Hepatocyte (in vitro differentiated cells): ENCODE data around the gene CENPP.

Source experiments
- EZH2 ChIP-seq: fragments of 200-600 bp; sonication (generic); IDR thresholded peaks from 2 replicates; pipeline ENCODE4 v1.6.1; 2016; ENCODE audit warnings: antibody characterized with exemption, mild to moderate bottlenecking, borderline replicate concordance
- EZH2phosphoT487 ChIP-seq: fragments of 200-600 bp; sonication (generic); IDR thresholded peaks from one replicate; pipeline ENCODE4 v1.6.1; 2018; ENCODE audit warnings: antibody characterized with exemption, mild to moderate bottlenecking, low read depth, moderate library complexity; ENCODE audit not compliant: unreplicated experiment, severe bottlenecking
- TF ChIP-seq, protein P1 (sequence below): fragments of 200-600 bp; sonication (generic); IDR thresholded peaks from 2 replicates; pipeline ENCODE4 v1.5.1; 2016; ENCODE audit warnings: antibody characterized with exemption, mild to moderate bottlenecking; ENCODE audit not compliant: poor library complexity

DNA sequence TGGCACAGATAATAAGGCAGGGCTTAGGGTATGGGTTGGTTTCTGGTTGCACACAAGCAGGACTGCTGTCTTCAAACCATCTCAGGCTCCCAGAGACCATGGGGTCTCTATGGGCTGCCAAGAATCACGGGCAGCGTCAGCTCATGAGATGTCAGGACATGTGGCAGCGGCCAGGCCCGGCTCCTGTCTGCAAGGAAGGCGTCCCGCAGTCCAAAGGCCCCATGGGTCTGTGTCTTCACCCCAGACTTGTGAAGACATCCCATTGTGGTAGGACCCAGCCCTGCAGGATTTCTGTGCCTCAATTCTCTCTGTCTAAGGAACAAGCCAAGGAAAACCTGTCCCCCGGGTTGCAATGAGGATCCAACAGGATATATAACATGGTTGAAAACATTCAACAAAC lies 311.6 kb downstream of the CENPP start:
- TF ChIP-seq, protein P1, sequence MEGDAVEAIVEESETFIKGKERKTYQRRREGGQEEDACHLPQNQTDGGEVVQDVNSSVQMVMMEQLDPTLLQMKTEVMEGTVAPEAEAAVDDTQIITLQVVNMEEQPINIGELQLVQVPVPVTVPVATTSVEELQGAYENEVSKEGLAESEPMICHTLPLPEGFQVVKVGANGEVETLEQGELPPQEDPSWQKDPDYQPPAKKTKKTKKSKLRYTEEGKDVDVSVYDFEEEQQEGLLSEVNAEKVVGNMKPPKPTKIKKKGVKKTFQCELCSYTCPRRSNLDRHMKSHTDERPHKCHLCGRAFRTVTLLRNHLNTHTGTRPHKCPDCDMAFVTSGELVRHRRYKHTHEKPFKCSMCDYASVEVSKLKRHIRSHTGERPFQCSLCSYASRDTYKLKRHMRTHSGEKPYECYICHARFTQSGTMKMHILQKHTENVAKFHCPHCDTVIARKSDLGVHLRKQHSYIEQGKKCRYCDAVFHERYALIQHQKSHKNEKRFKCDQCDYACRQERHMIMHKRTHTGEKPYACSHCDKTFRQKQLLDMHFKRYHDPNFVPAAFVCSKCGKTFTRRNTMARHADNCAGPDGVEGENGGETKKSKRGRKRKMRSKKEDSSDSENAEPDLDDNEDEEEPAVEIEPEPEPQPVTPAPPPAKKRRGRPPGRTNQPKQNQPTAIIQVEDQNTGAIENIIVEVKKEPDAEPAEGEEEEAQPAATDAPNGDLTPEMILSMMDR, result no peak
- TF ChIP-seq EZH2phosphoT487, result no peak
- TF ChIP-seq EZH2, result no peak
